HCT116 (cell line): ENCODE data around the gene ARFIP2. TPM values are rescaled to one million over a fixed set of nuclear protein-coding genes. Genes with fewer than 3 reads are reported as not detected.

Experiments
- ATAC-seq: fragments of 200-7000 bp; cut with Tn5 transposase; 2 replicates; pipeline ENCODE4 v1.9.1; 2020; ENCODE audit warnings: mild to moderate bottlenecking, moderate library complexity
- BruUV-seq: library from RNA; stranded (reverse); fragments of 400-500 nt; replicated peaks from 2 replicates; lab custom pipeline; 2021; lab: Mats Ljungman, UMichigan
- CTCF ChIA-PET: fragments of 300-600 bp; sonication (Branson Sonifier 250); formaldehyde crosslinking; loops from one replicate; lab custom pipeline; 2021; ENCODE audit warnings: antibody characterized with exemption; lab: Charles Lee
- POLR2A ChIA-PET: fragments of 300-600, 350-600 bp; sonication (Branson Sonifier 250); formaldehyde crosslinking; loops from one replicate; lab custom pipeline; 2021; ENCODE audit warnings: antibody characterized with exemption; lab: Charles Lee
- RAD21 ChIA-PET, 2 experiments: fragments of 300-600 bp; sonication (Branson Sonifier 250); formaldehyde crosslinking; loops; one replicate each; lab custom pipeline; 2023; ENCODE audit warnings: low total read pairs in 2 of 2; ENCODE audit not compliant: uncharacterized antibody in 2 of 2, unreplicated experiment in 2 of 2, low non-redundant PET in 1 of 2; lab: Charles Lee
- DNase-seq: peaks from one replicate; pipeline ENCODE4 v3.0.0-alpha.2; 2010; ENCODE audit warnings: low read depth, low spot score
- H2AFZ ChIP-seq: fragments of 200-600 bp; shearing (Covaris generic), sonication (generic); 2 replicates; pipeline ENCODE4 v1.6.1; 2017; ENCODE audit warnings: low read depth, mixed run types, mixed read lengths, antibody characterized with exemption, low read length; ENCODE audit not compliant: poor library complexity, severe bottlenecking
- H3K27ac ChIP-seq: 2 replicates; pipeline ENCODE4 v1.5.1; 2012; ENCODE audit warnings: low read depth, low read length
- H3K27me3 ChIP-seq: fragments of 200-600 bp; sonication (generic); 2 replicates; pipeline ENCODE4 v1.6.1; 2016; ENCODE audit warnings: mixed run types, low read length, mixed read lengths; ENCODE audit not compliant: insufficient read depth
- H3K36me3 ChIP-seq, 2 experiments: fragments of 200-500 bp in 1 of 2; fragments of 200-600 bp in 1 of 2; sonication (Bioruptor generic) in 1 of 2; sonication (generic) in 1 of 2; 2 replicates each; pipeline versions ENCODE4 v1.5.1 to v1.6.1; 2014 to 2016; ENCODE audit warnings: low read length in 2 of 2, inconsistent platforms in 1 of 2, mixed read lengths in 1 of 2, mixed run types in 1 of 2; ENCODE audit not compliant: insufficient read depth in 2 of 2, control insufficient read depth in 1 of 2
- H3K4me1 ChIP-seq, 2 experiments: fragments of 200-600 bp in 1 of 2; sonication (generic) in 1 of 2; 2 replicates each; pipeline versions ENCODE4 v1.5.1 to v1.6.1; 2012 to 2017; ENCODE audit warnings: low read length in 2 of 2, inconsistent platforms in 1 of 2, mild to moderate bottlenecking in 1 of 2, mixed read lengths in 1 of 2, mixed run types in 1 of 2, moderate library complexity in 1 of 2; ENCODE audit not compliant: insufficient read depth in 2 of 2, control insufficient read depth in 1 of 2
- H3K4me2 ChIP-seq: fragments of 200-600 bp; sonication (generic); 2 replicates; pipeline ENCODE4 v1.6.1; 2017; ENCODE audit warnings: mixed run types, low read length, mixed read lengths
- H3K4me3 ChIP-seq, 2 experiments: fragments of 200-600 bp in 1 of 2; sonication (generic) in 1 of 2; replicated peaks in 1 of 2; 2 replicates each; pipeline ENCODE4 v1.5.1; 2011 to 2016; ENCODE audit warnings: low read length in 2 of 2, control low read depth in 1 of 2, low read depth in 1 of 2, mild to moderate bottlenecking in 1 of 2, mixed read lengths in 1 of 2, mixed run types in 1 of 2
- H3K79me2 ChIP-seq: fragments of 200-600 bp; sonication (generic); 2 replicates; pipeline ENCODE4 v1.6.1; 2017; ENCODE audit warnings: mild to moderate bottlenecking, mixed run types, low read length, moderate library complexity, mixed read lengths; ENCODE audit not compliant: insufficient read depth
- H3K9ac ChIP-seq: fragments of 200-600 bp; sonication (generic); 2 replicates; pipeline ENCODE4 v1.6.1; 2016; ENCODE audit warnings: low read length, mixed read lengths
- H3K9me2 ChIP-seq: fragments of 200-600 bp; sonication (generic), shearing (Covaris generic); 2 replicates; pipeline ENCODE4 v1.6.1; 2017; ENCODE audit warnings: mixed run types, mild to moderate bottlenecking, moderate library complexity; ENCODE audit not compliant: insufficient read depth
- H3K9me3 ChIP-seq, 2 experiments: fragments of 200-500 bp in 1 of 2; fragments of 200-600 bp in 1 of 2; sonication (Bioruptor generic) in 1 of 2; sonication (generic) in 1 of 2; 2 replicates each; pipeline ENCODE4 v1.6.1; 2014 to 2017; ENCODE audit warnings: low read length in 2 of 2, mixed read lengths in 2 of 2, inconsistent platforms in 1 of 2, low read depth in 1 of 2, mild to moderate bottlenecking in 1 of 2, mixed run types in 1 of 2, moderate library complexity in 1 of 2; ENCODE audit not compliant: control insufficient read depth in 1 of 2, insufficient read depth in 1 of 2
- H4K20me1 ChIP-seq: fragments of 200-600 bp; sonication (generic), shearing (Covaris generic); 2 replicates; pipeline ENCODE4 v1.6.1; 2017; ENCODE audit warnings: mixed run types, mild to moderate bottlenecking, moderate library complexity; ENCODE audit not compliant: insufficient read depth
- CBX3 ChIP-seq: IDR thresholded peaks from 2 replicates; pipeline ENCODE4 v1.6.1; 2012; ENCODE audit warnings: low read depth
- JUND ChIP-seq: IDR thresholded peaks from 2 replicates; pipeline ENCODE4 v1.6.1; 2012
- YY1 ChIP-seq: IDR thresholded peaks from 2 replicates; pipeline ENCODE4 v1.6.1; 2011; ENCODE audit warnings: low read length, low read depth, moderate library complexity, mild to moderate bottlenecking; ENCODE audit not compliant: insufficient replicate concordance; ENCODE audit errors: extremely low read depth
- ZNF274 ChIP-seq: fragments of 200-500 bp; sonication (Bioruptor generic); IDR thresholded peaks from 2 replicates; pipeline ENCODE4 v1.6.1; 2014; ENCODE audit warnings: mild to moderate bottlenecking, low read depth, low read length, inconsistent platforms
- intact Hi-C: fragments of 100-400 bp; cut with micrococcal nuclease; formaldehyde crosslinking; loops from 2 replicates; pipeline ENCODE4 v1.10.0; 2022
- total RNA-seq: library from RNA; stranded (reverse); gene quantifications from one replicate; pipeline ENCODE4 v1.2.1, GENCODE V29; 2021; ENCODE audit not compliant: unreplicated experiment
- TF ChIP-seq, protein P1 (sequence below): IDR thresholded peaks from 2 replicates; pipeline ENCODE4 v1.6.1; 2012
- TF ChIP-seq, protein P2 (sequence below): IDR thresholded peaks from 2 replicates; pipeline ENCODE4 v1.6.1; 2012; ENCODE audit warnings: low read depth

ARFIP2 gene
- total RNA-seq, 1 experiment from 2014 or later: 77.9 TPM

DNA sequence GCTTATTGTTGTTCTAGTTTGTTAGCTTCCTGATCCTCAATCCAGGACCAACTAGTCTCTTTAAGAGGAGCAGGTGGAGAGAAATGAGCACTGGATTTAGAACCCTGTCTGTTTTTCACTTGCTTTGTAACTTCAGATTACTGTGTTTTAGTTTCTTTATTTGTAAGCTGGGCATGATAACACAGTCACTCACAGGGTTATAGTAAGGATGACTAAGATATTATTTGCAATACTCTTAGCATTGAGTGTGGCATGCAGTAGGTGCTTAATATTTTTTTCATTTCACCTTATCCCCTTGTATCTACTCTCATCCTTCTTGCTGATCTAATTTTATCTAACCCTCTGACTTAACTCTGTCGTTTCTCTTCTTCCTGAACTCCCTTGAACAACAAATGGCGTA lies 49.7 kb upstream of the ARFIP2 start:
- Histone ChIP-seq H3K27ac (no peak overlapping the region), H3K9me3 (no peaks in the 10 kb centered on the region), H3K79me2 (no peaks in the 10 kb centered on the region), H3K4me2 (no peak overlapping the region), H4K20me1 (no peaks in the 10 kb centered on the region), H3K4me1 (no peaks in the 10 kb centered on the region), H3K36me3 (no peaks in the 10 kb centered on the region), H3K27me3 (no peaks in the 10 kb centered on the region), H2AFZ (no peak overlapping the region), H3K9ac (no peak overlapping the region), H3K4me3 (no peak overlapping the region), H3K9me2 (no peaks in the 10 kb centered on the region)
- intact Hi-C loops: loop anchor here (1.0 to 5.0 kb wide), 3 partner anchors 71 to 175 kb away; partner anchors contain the start of genes ILK, MRPL17 and RRP8
- BruUV-seq: no TSS peak
- ATAC-seq (no peak), DNase-seq (no peak)
- POLR2A ChIA-PET: no interaction called here
- CTCF ChIA-PET: interaction anchor here (0.6 to 2.2 kb wide), 28 partner anchors 8 to 1460 kb away, joined by 3 to 17 read pairs (median 3); partner anchors contain the start of genes MRPL17, TAF10 and TPP1
- no peak for TF ChIP-seq YY1
- TF ChIP-seq ZNF274: no peak
- TF ChIP-seq JUND: no peak
- TF ChIP-seq, protein P1, sequence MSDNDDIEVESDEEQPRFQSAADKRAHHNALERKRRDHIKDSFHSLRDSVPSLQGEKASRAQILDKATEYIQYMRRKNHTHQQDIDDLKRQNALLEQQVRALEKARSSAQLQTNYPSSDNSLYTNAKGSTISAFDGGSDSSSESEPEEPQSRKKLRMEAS: no peak
- no peak for TF ChIP-seq CBX3
- TF ChIP-seq, protein P2, sequence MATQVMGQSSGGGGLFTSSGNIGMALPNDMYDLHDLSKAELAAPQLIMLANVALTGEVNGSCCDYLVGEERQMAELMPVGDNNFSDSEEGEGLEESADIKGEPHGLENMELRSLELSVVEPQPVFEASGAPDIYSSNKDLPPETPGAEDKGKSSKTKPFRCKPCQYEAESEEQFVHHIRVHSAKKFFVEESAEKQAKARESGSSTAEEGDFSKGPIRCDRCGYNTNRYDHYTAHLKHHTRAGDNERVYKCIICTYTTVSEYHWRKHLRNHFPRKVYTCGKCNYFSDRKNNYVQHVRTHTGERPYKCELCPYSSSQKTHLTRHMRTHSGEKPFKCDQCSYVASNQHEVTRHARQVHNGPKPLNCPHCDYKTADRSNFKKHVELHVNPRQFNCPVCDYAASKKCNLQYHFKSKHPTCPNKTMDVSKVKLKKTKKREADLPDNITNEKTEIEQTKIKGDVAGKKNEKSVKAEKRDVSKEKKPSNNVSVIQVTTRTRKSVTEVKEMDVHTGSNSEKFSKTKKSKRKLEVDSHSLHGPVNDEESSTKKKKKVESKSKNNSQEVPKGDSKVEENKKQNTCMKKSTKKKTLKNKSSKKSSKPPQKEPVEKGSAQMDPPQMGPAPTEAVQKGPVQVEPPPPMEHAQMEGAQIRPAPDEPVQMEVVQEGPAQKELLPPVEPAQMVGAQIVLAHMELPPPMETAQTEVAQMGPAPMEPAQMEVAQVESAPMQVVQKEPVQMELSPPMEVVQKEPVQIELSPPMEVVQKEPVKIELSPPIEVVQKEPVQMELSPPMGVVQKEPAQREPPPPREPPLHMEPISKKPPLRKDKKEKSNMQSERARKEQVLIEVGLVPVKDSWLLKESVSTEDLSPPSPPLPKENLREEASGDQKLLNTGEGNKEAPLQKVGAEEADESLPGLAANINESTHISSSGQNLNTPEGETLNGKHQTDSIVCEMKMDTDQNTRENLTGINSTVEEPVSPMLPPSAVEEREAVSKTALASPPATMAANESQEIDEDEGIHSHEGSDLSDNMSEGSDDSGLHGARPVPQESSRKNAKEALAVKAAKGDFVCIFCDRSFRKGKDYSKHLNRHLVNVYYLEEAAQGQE: no peak
- RAD21 ChIA-PET: interaction anchor here in 1 of 2 experiments (0.7 to 1.6 kb wide), 4 partner anchors 137 to 295 kb away, joined by 3 to 7 read pairs (median 6); partner anchors contain the start of gene MRPL17
